Stimulated activated CD8-positive, alpha-beta memory T cell treated with anti-CD3 and anti-CD28 coated beads, Interleukin-15, amount 100 ng/mL, for 4 hours (primary cell): ENCODE measurements around the gene LARP1B.
"Not testable (repeated sequence)": the region's sequence is repeated elsewhere in the genome, so short reads cannot be mapped to it uniquely, and the experiment has no call there.

Experiments used
- DNase-seq, 2 donors: peaks; one replicate each; pipeline ENCODE4 v3.0.0-alpha.2; 2020; ENCODE audit warnings: low read depth in 2 of 2

Gene LARP1B

GRCh38 chr4:128060699-128061565 is at the start of gene LARP1B:
LARP1B (plus strand) TSS chr4:128061312; CDS start chr4:128074952, 13,640 bp downstream.
- DNase-seq: peak; percentile 87 to 91

- DNase-seq: no peak
Measured at GRCh38 chr4:128025319-128025718, 35.8 kb upstream of the LARP1B start.

DNA sequence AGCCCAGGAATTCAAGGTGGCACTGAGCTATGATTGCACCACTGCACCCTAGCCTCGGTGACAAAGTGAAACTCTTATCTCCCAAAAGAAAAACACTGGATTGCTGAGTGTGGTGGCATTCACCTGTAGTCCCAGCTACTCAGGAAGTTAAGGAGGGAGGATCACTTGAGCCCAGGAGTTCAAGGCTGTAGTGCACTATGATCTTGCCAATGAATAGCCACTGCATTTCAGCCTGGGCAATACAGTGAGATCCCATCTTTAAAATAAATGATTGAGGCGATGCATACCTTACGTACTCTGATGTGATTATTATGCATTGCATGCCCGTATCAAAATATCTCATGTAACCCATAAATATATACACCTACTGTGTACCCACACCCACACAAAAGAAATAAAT is 31.2 kb upstream of the LARP1B start:
- DNase-seq: no peak

DNA sequence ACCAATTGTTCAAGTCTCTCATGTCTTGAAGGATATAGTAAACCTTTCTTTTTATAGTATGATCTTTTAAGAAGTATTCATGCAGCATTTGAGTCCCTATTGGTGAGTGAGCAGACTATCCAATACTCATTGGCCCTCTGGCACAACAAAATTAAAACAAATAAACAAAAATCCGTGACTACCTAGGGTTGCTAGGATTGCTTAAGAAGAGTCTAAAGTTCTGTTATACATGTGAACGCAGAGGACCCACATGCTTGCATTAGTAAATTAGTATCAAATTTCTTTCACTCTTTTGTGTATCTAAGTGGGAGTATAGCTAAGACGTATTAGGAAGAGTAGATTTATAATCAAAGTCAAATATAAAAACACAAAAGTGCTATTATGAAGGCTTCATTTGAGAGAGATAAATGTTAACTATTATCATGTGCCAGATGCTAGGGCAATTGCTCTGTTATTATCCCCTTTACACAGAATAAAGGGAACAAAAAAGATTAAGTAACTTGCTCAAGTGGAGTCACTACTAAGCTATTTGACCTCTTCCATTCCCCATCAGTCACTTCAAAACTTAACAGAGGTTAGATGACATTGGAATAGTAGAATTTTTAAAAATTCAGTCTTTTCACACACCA is 29.2 kb upstream of the LARP1B start:
- no peak for DNase-seq

GRCh38 chr4:128039568-128039967 is 21.5 kb upstream of the LARP1B start:
- DNase-seq: no peak

GRCh38 chr4:128047019-128047418 is 14.1 kb upstream of the LARP1B start:
- not testable (repeated sequence) for DNase-seq

DNA sequence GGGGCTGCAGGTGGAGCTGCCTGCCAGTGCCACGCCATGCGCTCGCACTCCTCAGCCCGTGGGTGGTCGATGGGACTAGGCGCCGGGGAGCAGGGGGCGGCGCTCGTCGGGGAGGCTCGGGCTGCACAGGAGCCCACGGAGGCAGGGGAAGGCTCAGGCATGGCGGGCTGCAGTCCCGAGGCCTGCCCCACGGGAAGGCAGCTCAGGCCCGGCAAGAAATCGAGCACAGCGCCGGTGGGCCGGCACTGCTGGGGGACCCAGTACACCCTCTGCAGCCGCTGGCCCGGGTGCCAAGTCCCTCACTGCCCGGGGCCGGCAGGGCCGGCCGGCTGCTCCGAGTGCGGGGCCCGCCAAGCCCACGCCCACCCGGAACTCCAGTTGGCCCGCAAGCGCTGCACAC is 13.6 kb upstream of the LARP1B start:
- not testable (repeated sequence) for DNase-seq

DNA sequence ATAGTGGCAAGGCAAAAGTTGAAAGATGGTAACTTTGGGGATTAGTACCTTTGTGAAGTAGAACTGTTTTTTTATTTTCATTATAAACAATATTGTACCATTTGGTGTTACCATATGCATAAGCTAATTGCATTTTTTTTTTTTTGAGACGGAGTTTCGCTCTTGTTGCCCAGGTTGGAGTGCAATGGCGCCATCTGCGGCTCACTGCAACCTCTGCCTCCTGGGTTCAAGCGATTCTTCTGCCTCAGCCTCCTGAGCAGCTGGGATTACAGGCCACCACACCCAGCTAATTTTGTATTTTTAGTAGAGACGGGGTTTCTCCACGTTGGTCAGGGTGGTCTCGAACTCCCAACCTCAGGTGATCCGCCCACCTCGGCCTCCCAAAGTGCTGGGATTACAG is 9.9 kb upstream of the LARP1B start:
- not testable (repeated sequence) for DNase-seq

DNA sequence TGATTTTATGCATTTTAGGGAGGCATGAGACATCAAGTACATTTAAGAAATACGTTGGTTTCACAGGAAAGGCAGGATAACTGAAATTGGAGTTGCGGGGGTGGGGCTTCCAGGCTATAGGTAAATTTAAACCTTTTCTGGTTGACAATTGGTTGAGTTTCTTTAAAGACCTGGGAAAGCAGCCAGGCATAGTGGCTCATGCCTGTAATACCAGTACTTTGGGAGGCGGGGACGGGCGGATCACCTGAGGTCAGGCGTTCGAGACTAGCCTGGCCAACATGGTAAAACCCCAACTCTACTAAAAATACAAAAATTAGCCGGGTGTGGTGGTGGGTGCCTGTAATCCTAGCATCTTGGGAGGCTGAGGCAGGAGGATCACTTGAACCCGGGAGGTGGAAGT is 6.2 kb upstream of the LARP1B start:
- DNase-seq: not testable (repeated sequence)

- DNase-seq: not testable (repeated sequence)
Measured at GRCh38 chr4:128055441-128056206, 5.5 kb upstream of the LARP1B start.

DNA sequence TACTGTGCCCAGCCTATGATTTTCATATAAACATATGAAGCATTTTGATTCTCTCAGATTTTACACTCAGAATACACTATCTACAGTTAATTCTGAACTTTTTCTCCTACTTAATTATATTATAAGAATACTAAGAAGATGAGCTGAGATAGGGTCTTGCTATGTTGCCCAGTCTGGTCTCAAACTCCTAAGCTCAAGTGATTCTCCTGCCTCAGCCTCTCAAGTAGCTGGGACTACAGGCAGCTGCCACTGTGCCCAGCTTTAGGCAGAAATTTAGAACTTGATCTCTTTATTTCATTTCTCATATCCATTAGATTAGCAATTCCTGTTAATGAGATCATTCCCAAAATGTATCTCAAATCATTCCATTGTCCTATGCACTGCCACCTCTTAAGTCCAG is 4.7 kb upstream of the LARP1B start:
- DNase-seq: no peak

GRCh38 chr4:128060121-128060698 is 902 bp upstream of the LARP1B start:
- DNase-seq: no peak

DNA sequence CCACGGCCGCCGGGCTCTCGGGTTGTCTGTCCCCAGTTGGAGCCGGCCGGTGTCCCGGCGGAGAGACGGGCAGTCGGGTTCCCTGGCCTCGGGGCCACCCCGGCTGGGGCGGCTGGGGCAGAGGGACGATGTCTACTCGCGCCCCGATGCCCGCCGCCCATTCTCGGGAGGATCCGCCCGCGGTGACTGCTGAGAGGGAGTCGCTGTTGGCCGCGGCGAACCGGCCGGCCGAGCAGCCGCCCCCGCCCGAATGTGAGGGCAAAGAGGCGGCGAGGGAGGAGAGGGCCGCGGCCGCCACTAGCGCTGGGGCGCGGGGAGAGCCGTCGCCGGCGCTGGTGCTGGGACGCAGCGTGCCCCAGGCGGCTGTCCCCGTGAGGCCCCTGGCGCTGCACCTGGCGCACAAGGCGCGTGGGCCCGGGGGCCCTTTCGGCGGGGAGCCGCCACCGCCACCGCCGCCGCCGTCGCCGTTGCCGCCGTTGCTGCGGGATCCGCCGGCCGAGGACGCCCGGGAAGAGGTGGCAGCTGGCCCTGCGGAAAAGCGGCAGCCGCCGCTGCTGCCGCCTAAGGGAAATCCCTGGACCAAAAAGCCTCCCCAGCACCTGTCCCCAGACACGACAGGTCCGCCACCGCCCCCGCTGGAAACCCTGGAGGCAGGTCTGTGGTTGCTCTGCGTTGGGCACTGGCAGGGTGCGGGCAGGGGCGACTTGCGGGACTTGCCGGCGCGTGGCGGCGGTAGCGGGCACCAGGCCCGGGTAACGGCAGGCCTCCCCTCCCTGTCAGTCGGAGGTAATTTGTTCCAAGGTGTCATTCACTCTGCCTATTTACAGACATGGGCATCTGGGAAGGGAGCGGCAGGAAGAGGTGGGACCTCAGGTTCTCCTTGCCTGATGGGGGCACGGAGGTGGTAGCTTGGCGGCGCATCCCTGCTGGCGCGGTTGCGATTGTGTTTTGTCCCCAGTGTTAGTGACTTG is 739 bp downstream of the LARP1B start:
- peak; percentile 41 to 45 for DNase-seq

- DNase-seq: not testable (repeated sequence)
Measured at GRCh38 chr4:128066453-128066820, 5.3 kb downstream of the LARP1B start.

DNA sequence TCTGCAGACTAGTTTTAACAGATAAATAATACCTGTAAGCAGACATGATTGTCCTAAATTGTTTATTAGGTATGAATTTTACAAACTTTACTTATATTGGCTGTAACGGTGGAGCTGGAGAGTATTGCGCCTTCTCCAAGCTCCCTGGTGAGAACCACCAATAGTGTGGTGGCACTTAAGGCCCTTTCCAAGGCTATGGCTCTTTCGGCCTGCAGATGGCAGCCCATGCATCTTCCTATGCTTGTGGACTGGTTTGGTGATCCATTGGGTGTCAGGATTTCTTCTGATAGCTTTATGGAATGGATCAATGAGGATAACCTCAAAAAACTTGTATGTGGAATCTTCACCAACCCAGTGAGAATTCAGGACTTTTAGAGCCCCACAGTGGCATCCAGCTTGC is 7.8 kb downstream of the LARP1B start:
- no peak for DNase-seq

DNA sequence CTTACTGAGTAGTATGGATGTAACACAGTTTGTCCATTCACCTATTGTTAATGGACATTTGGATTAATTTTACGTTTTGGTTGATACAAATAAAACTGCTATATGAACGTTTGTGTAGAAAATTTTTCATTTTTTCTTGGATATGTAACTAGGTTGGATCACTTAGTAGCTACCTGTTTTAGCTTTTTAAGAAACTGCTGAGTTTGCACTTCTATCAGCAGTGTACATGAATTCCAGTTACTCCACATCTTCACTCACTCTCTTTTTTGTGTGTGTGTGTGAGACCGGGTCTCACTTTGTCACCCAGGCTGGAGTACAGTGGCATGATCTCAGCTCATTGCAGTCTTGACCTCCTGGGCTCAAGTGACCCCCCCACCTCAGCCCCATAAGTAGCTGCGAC is 15.4 kb downstream of the LARP1B start:
- no peak for DNase-seq

GRCh38 chr4:128095293-128095692 is 34.2 kb downstream of the LARP1B start:
- not testable (repeated sequence) for DNase-seq

DNA sequence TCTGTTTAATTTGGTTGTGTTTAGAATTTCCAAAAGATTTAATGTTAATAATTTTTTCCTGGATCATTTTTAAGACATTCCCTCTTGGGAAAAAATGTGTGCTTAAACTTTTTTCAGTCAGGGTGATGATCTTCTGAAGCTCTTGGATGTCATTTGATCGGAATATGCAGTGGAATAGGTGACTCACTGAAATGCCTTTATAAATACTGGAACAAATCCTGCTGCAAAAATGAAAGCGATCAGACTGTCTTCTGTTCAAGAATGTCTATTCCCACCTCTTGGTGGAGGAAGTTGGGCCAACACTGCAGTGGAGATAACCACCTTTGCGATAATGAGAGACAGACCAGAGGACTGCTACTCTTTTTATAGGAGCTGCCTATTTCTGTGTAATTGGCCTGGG is 46.7 kb downstream of the LARP1B start:
- DNase-seq: no peak

- DNase-seq: no peak
Measured at GRCh38 chr4:128123036-128123435, 61.9 kb downstream of the LARP1B start.

DNA sequence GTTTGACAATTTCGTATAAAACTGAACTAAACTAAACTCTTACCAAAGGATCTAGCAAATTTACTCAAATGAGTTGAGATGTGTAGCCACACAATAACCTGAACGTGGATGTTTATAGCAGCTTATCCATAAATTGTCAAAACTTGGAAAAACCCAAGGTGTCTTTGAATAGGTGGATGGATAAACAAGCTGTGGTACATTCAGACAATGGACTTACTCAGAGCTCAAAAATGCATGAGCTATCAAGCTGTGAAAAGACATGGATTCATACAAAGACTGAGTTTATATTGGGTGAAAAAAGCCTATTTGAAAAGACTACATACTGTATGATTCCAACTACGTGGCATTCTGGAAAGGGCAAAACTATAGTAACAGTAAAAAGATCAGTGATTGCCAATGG is 69.5 kb downstream of the LARP1B start:
- DNase-seq: no peak

DNA sequence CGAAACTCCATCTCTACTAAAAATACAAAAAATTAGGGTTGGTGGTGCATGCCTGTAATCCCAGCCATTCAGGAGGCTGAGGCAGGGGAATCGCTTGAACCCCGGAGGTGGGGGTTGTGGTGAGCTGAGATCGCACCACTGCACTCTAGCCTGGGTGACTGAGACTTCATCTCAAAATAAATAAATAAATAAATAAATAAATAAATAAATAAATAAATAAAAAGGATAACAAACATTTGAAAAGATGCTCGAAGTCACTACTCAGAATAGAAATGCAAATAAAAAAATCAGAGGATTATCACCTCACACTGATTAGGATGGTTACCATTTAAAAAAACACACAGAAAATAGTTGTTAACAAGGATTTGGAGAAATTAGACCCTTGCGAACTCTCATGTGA is 73.8 kb downstream of the LARP1B start:
- DNase-seq: no peak
